Ovary (tissue), 3 donors: Measurements from ENCODE around the gene HAND2.

ENCODE experiments used
- POLR2A ChIP-seq: fragments of 450-650 bp; IDR thresholded peaks from one replicate; pipeline ENCODE4 v1.6.1; 2017; ENCODE audit warnings: antibody characterized with exemption, mild to moderate bottlenecking, moderate library complexity
- TF ChIP-seq, protein P1 (sequence below), 3 donors: fragments of 450-650 bp in 2 of 3; fragments of 200-600 bp in 1 of 3; IDR thresholded peaks; one replicate each; pipeline versions ENCODE4 v1.5.1 to v1.8.0; 2016 to 2022; ENCODE audit warnings: antibody characterized with exemption in 3 of 3, mild to moderate bottlenecking in 1 of 3
- donor health status: DM: no; HTN: no; CAD: no.

DNA sequence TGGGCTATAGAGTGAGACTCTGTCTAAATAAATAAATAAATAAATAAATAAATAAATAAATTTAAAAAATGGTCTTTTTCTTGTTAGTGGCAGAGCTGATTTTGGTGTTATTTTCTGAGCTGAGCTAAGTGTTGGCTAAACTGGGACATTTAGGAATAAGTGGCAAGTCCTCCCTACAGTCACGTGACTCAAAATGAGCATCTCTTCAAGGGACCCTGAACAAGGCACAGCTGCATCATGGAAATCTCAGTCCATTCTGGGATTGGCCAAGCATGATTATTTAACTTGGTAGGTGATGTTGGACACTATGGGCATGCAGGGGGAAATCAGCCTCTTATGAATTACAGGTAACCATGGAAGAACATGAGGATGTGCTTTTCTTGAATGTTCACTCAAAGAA, 42.0 kb downstream of the HAND2 start:
- TF ChIP-seq, protein P1, sequence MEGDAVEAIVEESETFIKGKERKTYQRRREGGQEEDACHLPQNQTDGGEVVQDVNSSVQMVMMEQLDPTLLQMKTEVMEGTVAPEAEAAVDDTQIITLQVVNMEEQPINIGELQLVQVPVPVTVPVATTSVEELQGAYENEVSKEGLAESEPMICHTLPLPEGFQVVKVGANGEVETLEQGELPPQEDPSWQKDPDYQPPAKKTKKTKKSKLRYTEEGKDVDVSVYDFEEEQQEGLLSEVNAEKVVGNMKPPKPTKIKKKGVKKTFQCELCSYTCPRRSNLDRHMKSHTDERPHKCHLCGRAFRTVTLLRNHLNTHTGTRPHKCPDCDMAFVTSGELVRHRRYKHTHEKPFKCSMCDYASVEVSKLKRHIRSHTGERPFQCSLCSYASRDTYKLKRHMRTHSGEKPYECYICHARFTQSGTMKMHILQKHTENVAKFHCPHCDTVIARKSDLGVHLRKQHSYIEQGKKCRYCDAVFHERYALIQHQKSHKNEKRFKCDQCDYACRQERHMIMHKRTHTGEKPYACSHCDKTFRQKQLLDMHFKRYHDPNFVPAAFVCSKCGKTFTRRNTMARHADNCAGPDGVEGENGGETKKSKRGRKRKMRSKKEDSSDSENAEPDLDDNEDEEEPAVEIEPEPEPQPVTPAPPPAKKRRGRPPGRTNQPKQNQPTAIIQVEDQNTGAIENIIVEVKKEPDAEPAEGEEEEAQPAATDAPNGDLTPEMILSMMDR (IDR thresholded peaks at IDR 0.05), result no peak
- TF ChIP-seq POLR2A, result no peak
